HepG2 (cell line): ENCODE measurements around the gene CAMK4.

Source experiments
- CTCF ChIP-seq: sonication (generic); formaldehyde crosslinking; IDR thresholded peaks from 2 replicates; pipeline ENCODE4 v1.5.0; 2020; ENCODE audit warnings: mild to moderate bottlenecking, missing genetic modification reagents, moderate library complexity
- MAX ChIP-seq: IDR thresholded peaks from 2 replicates; pipeline ENCODE4 v1.6.1; 2012; ENCODE audit warnings: inconsistent platforms
- NBN ChIP-seq: fragments of 450-650 bp; conservative IDR thresholded peaks from 2 replicates; pipeline ENCODE4 v1.6.1; 2017
- SOX5 ChIP-seq: IDR thresholded peaks from 2 replicates; pipeline ENCODE4 v1.6.1; 2016; ENCODE audit warnings: borderline replicate concordance
- ZC3H13 ChIP-seq: sonication (generic); formaldehyde crosslinking; IDR thresholded peaks from 2 replicates; pipeline ENCODE4 v1.8.1; 2023; ENCODE audit warnings: mild to moderate bottlenecking, missing genetic modification reagents, moderate library complexity
- ZNF263 ChIP-seq: sonication (generic); formaldehyde crosslinking; IDR thresholded peaks from 2 replicates; pipeline ENCODE4 v1.4.0; 2020; ENCODE audit warnings: missing genetic modification reagents

DNA sequence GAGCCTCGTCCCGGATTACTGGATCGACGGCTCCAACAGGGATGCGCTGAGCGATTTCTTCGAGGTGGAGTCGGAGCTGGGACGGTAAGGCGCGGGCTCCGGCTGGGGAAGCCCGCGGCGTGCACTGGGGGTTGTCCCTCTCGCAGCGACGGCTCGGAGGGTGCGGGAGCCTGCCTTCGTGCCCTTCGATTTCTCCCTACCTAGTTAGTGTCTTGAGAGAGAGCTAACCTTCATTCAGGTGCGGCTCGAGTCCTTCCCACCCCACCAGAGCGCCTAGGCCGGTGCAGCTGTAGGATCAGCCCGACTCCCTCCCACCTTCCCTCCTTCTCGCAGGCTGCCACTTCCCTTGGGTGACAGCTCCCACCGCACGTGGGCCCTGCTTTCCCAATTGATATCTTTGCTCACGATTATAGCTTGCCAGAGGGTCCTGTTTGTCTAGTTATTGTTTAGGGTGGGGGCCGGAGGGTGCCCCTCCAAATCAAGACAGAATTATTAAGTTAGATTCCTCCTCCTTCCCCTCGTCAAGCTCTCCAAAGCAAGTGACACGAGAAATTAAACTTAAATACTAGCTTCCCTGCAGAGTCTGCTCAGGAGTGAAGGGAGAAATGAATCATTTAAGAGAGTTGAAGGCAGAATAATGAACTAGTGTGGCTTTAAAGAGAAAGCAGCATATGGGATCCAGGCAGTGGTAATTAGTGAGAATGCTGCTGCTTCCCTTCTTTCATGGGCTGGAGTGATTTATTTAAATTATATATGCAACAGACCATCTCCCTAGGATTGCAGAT is 569 bp downstream of the CAMK4 start:
- TF ChIP-seq MAX (no peak), CTCF (CRISPR knock-in tag) (no peak), ZNF263 (CRISPR knock-in tag) (no peak), SOX5 (CRISPR knock-in tag) (no peak), ZC3H13 (CRISPR knock-in tag) (no peak), NBN (no peak)
